HEK293 (cell line): ENCODE data around the gene CPNE5.
A peak's percentile ranks its signal among the peaks of the same experiment; 100 is the strongest.

Source experiments
- KLF17 ChIP-seq: fragments of 450-650 bp; formaldehyde crosslinking; IDR thresholded peaks from 2 replicates; pipeline ENCODE4 v1.5.1; 2016; ENCODE audit warnings: missing biosample characterization, missing genetic modification characterization
- PRDM2 ChIP-seq: fragments of 450-650 bp; formaldehyde crosslinking; IDR thresholded peaks from 2 replicates; pipeline ENCODE4 v1.5.1; 2016; ENCODE audit warnings: missing biosample characterization, missing genetic modification characterization, borderline replicate concordance
- REPIN1 ChIP-seq: fragments of 450-650 bp; formaldehyde crosslinking; IDR thresholded peaks from 2 replicates; pipeline ENCODE4 v1.5.1; 2017; ENCODE audit warnings: missing biosample characterization, missing genetic modification characterization, low read depth
- YY2 ChIP-seq: fragments of 450-650 bp; formaldehyde crosslinking; IDR thresholded peaks from 2 replicates; pipeline ENCODE4 v1.5.1; 2016; ENCODE audit warnings: missing biosample characterization, missing genetic modification characterization
- ZBTB21 ChIP-seq: fragments of 450-650 bp; formaldehyde crosslinking; IDR thresholded peaks from 2 replicates; pipeline ENCODE4 v1.5.1; 2017; ENCODE audit warnings: missing biosample characterization, missing genetic modification characterization
- ZNF121 ChIP-seq: fragments of 450-650 bp; formaldehyde crosslinking; IDR thresholded peaks from 2 replicates; pipeline ENCODE4 v1.5.1; 2016; ENCODE audit warnings: missing biosample characterization, missing genetic modification characterization
- ZNF174 ChIP-seq: fragments of 450-650 bp; formaldehyde crosslinking; IDR thresholded peaks from 2 replicates; pipeline ENCODE4 v1.5.0; 2017; ENCODE audit warnings: missing biosample characterization, mild to moderate bottlenecking, missing genetic modification characterization
- ZNF37A ChIP-seq: fragments of 450-650 bp; IDR thresholded peaks from 2 replicates; pipeline ENCODE4 v1.5.1; 2018; ENCODE audit warnings: missing biosample characterization, missing genetic modification characterization
- ZNF416 ChIP-seq: fragments of 450-650 bp; formaldehyde crosslinking; IDR thresholded peaks from 2 replicates; pipeline ENCODE4 v1.5.1; 2016; ENCODE audit warnings: missing biosample characterization, missing genetic modification characterization
- ZNF544 ChIP-seq: fragments of 450-650 bp; formaldehyde crosslinking; IDR thresholded peaks from 2 replicates; pipeline ENCODE4 v1.5.0; 2017; ENCODE audit warnings: missing biosample characterization, missing genetic modification characterization
- ZNF600 ChIP-seq: fragments of 450-650 bp; formaldehyde crosslinking; IDR thresholded peaks from 2 replicates; pipeline ENCODE4 v1.5.1; 2016; ENCODE audit warnings: missing biosample characterization, missing genetic modification characterization
- ZNF707 ChIP-seq: fragments of 450-650 bp; formaldehyde crosslinking; IDR thresholded peaks from 2 replicates; pipeline ENCODE4 v1.5.1; 2016; ENCODE audit warnings: missing biosample characterization, missing genetic modification characterization
- ZNF837 ChIP-seq: fragments of 450-650 bp; formaldehyde crosslinking; IDR thresholded peaks from 2 replicates; pipeline ENCODE4 v1.5.1; 2016; ENCODE audit warnings: missing biosample characterization, missing genetic modification characterization
- ZSCAN16 ChIP-seq: fragments of 450-650 bp; formaldehyde crosslinking; IDR thresholded peaks from 2 replicates; pipeline ENCODE4 v1.5.1; 2016; ENCODE audit warnings: missing biosample characterization, missing genetic modification characterization
- TF ChIP-seq, protein P1 (sequence below): fragments of 450-650 bp; formaldehyde crosslinking; IDR thresholded peaks from 2 replicates; pipeline ENCODE4 v1.5.1; 2016; ENCODE audit warnings: missing biosample characterization, missing genetic modification characterization, borderline replicate concordance
- TF ChIP-seq, protein P2 (sequence below): fragments of 450-650 bp; formaldehyde crosslinking; IDR thresholded peaks from 2 replicates; pipeline ENCODE4 v1.5.1; 2017; ENCODE audit warnings: missing biosample characterization, mild to moderate bottlenecking, missing genetic modification characterization, moderate library complexity
- TF ChIP-seq, protein P3 (sequence below): fragments of 450-650 bp; formaldehyde crosslinking; IDR thresholded peaks from 2 replicates; pipeline ENCODE4 v1.5.1; 2016; ENCODE audit warnings: missing biosample characterization, missing genetic modification characterization, low read depth
- TF ChIP-seq, protein P4 (sequence below): fragments of 450-650 bp; formaldehyde crosslinking; conservative IDR thresholded peaks from 2 replicates; pipeline ENCODE4 v1.5.1; 2016; ENCODE audit warnings: low read depth, missing biosample characterization, missing genetic modification characterization
- TF ChIP-seq, protein P5 (sequence below): fragments of 450-650 bp; formaldehyde crosslinking; IDR thresholded peaks from 2 replicates; pipeline ENCODE4 v1.5.1; 2016; ENCODE audit warnings: missing biosample characterization, missing genetic modification characterization, borderline replicate concordance

The CPNE5 gene

DNA sequence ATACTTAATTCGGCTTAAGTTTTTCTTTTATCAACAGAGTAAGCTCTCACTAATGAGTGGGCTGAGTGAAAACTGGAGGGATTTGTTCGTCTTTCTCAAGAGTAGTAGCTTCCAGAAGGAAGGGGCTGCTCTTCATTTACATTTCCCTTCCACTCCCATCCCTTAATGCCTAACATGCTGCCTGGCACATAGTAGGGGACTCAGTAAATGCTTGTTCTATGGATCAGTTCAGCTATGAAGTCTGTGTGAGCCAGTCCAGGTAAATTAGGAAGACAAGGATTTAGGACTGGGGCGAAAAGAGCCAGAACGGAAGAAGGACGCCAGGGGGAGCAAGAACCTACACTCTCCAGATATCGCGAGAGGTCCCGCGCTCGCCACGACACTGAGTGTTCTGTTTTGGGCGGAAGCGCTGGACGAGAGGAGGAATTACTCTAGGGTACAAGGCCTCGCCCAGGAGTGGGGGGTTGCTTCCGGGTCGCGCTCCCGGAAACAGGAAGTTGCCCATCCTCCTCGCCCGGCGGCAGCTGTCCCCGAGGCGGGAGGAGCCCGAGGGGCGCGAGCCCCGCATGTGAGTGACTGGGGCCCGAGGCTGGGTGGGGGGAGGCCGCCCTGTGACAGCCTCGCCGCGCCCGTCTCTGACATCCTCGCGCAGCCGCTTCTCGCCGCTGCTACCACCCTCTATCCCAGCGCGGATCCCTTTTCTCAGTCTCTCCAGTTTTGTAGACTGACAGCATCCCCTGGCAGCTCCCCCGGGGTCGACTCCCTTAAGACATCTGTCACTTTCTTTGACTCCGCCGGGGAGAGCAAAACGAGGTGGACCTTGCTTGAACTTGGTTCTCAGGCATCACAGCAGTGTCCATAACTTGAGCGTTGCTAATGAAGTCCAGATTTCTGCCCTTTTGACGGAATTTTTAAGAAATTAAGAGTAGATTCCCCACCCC, 46.5 kb upstream of the CPNE5 start, which contains the start of gene C6orf89 (continued):
- peak; percentile 74; the same call in 1 of the 2 replicates for TF ChIP-seq ZBTB21 (tag by site-specific recombination)
- 0 out of 2 replicates have a peak, but pooled peaks have one; percentile 44 for TF ChIP-seq ZNF600 (tag by site-specific recombination)
- TF ChIP-seq REPIN1: no peak
- no peak for TF ChIP-seq ZNF416 (tag by site-specific recombination)
- TF ChIP-seq, protein P1, sequence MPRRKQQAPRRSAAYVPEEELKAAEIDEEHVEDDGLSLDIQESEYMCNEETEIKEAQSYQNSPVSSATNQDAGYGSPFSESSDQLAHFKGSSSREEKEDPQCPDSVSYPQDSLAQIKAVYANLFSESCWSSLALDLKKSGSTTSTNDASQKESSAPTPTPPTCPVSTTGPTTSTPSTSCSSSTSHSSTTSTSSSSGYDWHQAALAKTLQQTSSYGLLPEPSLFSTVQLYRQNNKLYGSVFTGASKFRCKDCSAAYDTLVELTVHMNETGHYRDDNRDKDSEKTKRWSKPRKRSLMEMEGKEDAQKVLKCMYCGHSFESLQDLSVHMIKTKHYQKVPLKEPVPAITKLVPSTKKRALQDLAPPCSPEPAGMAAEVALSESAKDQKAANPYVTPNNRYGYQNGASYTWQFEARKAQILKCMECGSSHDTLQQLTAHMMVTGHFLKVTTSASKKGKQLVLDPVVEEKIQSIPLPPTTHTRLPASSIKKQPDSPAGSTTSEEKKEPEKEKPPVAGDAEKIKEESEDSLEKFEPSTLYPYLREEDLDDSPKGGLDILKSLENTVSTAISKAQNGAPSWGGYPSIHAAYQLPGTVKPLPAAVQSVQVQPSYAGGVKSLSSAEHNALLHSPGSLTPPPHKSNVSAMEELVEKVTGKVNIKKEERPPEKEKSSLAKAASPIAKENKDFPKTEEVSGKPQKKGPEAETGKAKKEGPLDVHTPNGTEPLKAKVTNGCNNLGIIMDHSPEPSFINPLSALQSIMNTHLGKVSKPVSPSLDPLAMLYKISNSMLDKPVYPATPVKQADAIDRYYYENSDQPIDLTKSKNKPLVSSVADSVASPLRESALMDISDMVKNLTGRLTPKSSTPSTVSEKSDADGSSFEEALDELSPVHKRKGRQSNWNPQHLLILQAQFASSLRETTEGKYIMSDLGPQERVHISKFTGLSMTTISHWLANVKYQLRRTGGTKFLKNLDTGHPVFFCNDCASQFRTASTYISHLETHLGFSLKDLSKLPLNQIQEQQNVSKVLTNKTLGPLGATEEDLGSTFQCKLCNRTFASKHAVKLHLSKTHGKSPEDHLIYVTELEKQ: no peak
- peak; percentile 57 for TF ChIP-seq YY2 (tag by site-specific recombination)
- TF ChIP-seq, protein P2, sequence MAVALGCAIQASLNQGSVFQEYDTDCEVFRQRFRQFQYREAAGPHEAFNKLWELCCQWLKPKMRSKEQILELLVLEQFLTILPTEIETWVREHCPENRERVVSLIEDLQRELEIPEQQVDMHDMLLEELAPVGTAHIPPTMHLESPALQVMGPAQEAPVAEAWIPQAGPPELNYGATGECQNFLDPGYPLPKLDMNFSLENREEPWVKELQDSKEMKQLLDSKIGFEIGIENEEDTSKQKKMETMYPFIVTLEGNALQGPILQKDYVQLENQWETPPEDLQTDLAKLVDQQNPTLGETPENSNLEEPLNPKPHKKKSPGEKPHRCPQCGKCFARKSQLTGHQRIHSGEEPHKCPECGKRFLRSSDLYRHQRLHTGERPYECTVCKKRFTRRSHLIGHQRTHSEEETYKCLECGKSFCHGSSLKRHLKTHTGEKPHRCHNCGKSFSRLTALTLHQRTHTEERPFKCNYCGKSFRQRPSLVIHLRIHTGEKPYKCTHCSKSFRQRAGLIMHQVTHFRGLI (tag by site-specific recombination): peak; percentile 17; the same call in 1 of the 2 replicates
- TF ChIP-seq ZNF174 (tag by site-specific recombination): no peak
- TF ChIP-seq ZNF544 (tag by site-specific recombination): no peak
- peak; percentile 75 for TF ChIP-seq ZSCAN16
- TF ChIP-seq, protein P3, sequence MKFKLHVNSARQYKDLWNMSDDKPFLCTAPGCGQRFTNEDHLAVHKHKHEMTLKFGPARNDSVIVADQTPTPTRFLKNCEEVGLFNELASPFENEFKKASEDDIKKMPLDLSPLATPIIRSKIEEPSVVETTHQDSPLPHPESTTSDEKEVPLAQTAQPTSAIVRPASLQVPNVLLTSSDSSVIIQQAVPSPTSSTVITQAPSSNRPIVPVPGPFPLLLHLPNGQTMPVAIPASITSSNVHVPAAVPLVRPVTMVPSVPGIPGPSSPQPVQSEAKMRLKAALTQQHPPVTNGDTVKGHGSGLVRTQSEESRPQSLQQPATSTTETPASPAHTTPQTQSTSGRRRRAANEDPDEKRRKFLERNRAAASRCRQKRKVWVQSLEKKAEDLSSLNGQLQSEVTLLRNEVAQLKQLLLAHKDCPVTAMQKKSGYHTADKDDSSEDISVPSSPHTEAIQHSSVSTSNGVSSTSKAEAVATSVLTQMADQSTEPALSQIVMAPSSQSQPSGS: no peak
- no peak for TF ChIP-seq ZNF37A
- TF ChIP-seq, protein P4, sequence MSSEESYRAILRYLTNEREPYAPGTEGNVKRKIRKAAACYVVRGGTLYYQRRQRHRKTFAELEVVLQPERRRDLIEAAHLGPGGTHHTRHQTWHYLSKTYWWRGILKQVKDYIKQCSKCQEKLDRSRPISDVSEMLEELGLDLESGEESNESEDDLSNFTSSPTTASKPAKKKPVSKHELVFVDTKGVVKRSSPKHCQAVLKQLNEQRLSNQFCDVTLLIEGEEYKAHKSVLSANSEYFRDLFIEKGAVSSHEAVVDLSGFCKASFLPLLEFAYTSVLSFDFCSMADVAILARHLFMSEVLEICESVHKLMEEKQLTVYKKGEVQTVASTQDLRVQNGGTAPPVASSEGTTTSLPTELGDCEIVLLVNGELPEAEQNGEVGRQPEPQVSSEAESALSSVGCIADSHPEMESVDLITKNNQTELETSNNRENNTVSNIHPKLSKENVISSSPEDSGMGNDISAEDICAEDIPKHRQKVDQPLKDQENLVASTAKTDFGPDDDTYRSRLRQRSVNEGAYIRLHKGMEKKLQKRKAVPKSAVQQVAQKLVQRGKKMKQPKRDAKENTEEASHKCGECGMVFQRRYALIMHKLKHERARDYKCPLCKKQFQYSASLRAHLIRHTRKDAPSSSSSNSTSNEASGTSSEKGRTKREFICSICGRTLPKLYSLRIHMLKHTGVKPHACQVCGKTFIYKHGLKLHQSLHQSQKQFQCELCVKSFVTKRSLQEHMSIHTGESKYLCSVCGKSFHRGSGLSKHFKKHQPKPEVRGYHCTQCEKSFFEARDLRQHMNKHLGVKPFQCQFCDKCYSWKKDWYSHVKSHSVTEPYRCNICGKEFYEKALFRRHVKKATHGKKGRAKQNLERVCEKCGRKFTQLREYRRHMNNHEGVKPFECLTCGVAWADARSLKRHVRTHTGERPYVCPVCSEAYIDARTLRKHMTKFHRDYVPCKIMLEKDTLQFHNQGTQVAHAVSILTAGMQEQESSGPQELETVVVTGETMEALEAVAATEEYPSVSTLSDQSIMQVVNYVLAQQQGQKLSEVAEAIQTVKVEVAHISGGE (tag by site-specific recombination): peak; percentile 98
- no peak for TF ChIP-seq ZNF707 (tag by site-specific recombination)
- TF ChIP-seq, protein P5, sequence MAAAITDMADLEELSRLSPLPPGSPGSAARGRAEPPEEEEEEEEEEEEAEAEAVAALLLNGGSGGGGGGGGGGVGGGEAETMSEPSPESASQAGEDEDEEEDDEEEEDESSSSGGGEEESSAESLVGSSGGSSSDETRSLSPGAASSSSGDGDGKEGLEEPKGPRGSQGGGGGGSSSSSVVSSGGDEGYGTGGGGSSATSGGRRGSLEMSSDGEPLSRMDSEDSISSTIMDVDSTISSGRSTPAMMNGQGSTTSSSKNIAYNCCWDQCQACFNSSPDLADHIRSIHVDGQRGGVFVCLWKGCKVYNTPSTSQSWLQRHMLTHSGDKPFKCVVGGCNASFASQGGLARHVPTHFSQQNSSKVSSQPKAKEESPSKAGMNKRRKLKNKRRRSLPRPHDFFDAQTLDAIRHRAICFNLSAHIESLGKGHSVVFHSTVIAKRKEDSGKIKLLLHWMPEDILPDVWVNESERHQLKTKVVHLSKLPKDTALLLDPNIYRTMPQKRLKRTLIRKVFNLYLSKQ (tag by site-specific recombination): no peak
- no peak for TF ChIP-seq ZNF121
- no peak for TF ChIP-seq PRDM2 (tag by site-specific recombination)
- no peak for TF ChIP-seq ZNF837
- TF ChIP-seq KLF17 (tag by site-specific recombination): peak; percentile 75
